Ovary (tissue), 3 donors: ENCODE results near the gene MBNL2.

Experiments
- EP300 ChIP-seq: sonication (generic); formaldehyde crosslinking; IDR thresholded peaks from one replicate; pipeline ENCODE4 v1.6.1; 2017; ENCODE audit warnings: antibody characterized with exemption
- TF ChIP-seq, protein P1 (sequence below), 3 donors: fragments of 450-650 bp in 2 of 3; fragments of 200-600 bp in 1 of 3; IDR thresholded peaks; one replicate each; pipeline versions ENCODE4 v1.5.1 to v1.8.0; 2016 to 2022; ENCODE audit warnings: antibody characterized with exemption in 3 of 3, mild to moderate bottlenecking in 1 of 3
- donor health status: DM: no; HTN: no; CAD: no.

DNA sequence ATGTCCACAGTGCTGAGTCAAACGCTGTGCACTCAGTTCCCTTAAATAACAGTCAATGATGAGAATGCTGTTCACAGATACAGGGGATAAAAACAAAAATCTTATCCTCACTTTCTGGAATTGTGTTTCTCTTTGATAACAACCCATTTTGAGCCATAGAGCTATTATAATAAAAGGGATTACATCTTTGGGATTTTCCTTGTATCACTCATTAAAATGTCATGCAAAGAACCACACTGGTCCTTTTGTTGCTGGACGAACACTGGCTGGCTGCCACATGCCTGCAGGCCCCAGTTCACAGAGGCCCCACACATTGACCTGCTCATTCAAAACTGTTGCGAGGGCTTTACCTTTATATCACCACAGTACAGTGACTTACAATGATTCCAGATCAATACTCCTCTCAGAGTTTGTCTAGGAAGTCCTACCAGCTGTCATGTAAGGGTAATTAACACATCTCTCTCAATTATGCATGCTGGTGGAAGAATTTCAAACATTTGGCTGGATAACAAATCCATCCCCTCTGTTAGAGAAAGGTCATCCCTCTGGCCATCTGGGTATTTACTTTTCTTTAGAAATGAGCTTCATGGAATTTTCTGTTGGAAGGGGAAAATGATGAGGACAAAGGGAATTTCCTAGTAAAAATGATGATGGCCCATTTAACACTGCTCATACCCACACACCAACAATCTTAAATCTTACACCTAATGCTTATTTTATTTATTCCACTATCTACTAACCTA lies 85.9 kb downstream of the MBNL2 start:
- TF ChIP-seq, protein P1, sequence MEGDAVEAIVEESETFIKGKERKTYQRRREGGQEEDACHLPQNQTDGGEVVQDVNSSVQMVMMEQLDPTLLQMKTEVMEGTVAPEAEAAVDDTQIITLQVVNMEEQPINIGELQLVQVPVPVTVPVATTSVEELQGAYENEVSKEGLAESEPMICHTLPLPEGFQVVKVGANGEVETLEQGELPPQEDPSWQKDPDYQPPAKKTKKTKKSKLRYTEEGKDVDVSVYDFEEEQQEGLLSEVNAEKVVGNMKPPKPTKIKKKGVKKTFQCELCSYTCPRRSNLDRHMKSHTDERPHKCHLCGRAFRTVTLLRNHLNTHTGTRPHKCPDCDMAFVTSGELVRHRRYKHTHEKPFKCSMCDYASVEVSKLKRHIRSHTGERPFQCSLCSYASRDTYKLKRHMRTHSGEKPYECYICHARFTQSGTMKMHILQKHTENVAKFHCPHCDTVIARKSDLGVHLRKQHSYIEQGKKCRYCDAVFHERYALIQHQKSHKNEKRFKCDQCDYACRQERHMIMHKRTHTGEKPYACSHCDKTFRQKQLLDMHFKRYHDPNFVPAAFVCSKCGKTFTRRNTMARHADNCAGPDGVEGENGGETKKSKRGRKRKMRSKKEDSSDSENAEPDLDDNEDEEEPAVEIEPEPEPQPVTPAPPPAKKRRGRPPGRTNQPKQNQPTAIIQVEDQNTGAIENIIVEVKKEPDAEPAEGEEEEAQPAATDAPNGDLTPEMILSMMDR (IDR thresholded peaks at IDR 0.05): no peak
- no peak for TF ChIP-seq EP300
